Stimulated activated CD8-positive, alpha-beta memory T cell treated with anti-CD3 and anti-CD28 coated beads, Interleukin-4, amount 100 ng/mL, for 24 hours (primary cell): ENCODE data around the gene SLC25A15.
"Not testable (repeated sequence)": the region's sequence is repeated elsewhere in the genome, so short reads cannot be mapped to it uniquely, and the experiment has no call there.

Experiments used
- DNase-seq: peaks from one replicate; pipeline ENCODE4 v3.0.0-alpha.2; 2020; ENCODE audit warnings: low read depth

SLC25A15 gene

GRCh38 chr13:40781717-40782116 is 7.7 kb upstream of the SLC25A15 start:
- DNase-seq = no peak

- DNase-seq = not testable (repeated sequence)
These were observed 6.4 kb upstream of the SLC25A15 start for GRCh38 chr13:40782971-40783370.

GRCh38 chr13:40784540-40784939 is 4.9 kb upstream of the SLC25A15 start:
- no peak for DNase-seq

GRCh38 chr13:40786568-40786996 is 2.8 kb upstream of the SLC25A15 start:
- DNase-seq = no peak

- no peak for DNase-seq
These were observed 2.3 kb upstream of the SLC25A15 start for GRCh38 chr13:40787062-40787461.

GRCh38 chr13:40788540-40789274 is 704 bp upstream of the SLC25A15 start:
- not testable (repeated sequence) for DNase-seq

GRCh38 chr13:40790154-40790616 is 774 bp downstream of the SLC25A15 start:
- no peak for DNase-seq

GRCh38 chr13:40792284-40793051 is 3.1 kb downstream of the SLC25A15 start:
- no peak for DNase-seq

- no peak for DNase-seq
These were observed 3.9 kb downstream of the SLC25A15 start for GRCh38 chr13:40793339-40793738.

- no peak for DNase-seq
These were observed 5.3 kb downstream of the SLC25A15 start for GRCh38 chr13:40794414-40795368.

GRCh38 chr13:40796649-40797048 is 7.2 kb downstream of the SLC25A15 start:
- DNase-seq = no peak

- DNase-seq = no peak
These were observed 9.0 kb downstream of the SLC25A15 start for GRCh38 chr13:40798380-40798779.

- DNase-seq = no peak
These were observed 10.1 kb downstream of the SLC25A15 start for GRCh38 chr13:40799508-40799907.

GRCh38 chr13:40800559-40800958 is 11.1 kb downstream of the SLC25A15 start:
- no peak for DNase-seq

- DNase-seq = no peak
These were observed 12.1 kb downstream of the SLC25A15 start for GRCh38 chr13:40801255-40802217.

GRCh38 chr13:40803316-40803715 is 13.9 kb downstream of the SLC25A15 start:
- DNase-seq = no peak

- no peak for DNase-seq
These were observed 16.8 kb downstream of the SLC25A15 start for GRCh38 chr13:40806241-40806640.

- DNase-seq = no peak
These were observed 20.1 kb downstream of the SLC25A15 start for GRCh38 chr13:40809471-40809870.

GRCh38 chr13:40812102-40812501 is 22.7 kb downstream of the SLC25A15 start:
- no peak for DNase-seq

GRCh38 chr13:40812724-40813445 is 23.5 kb downstream of the SLC25A15 start:
- DNase-seq = no peak
